K562 (cell line): ENCODE results near the gene TRIM37.

ENCODE experiments used
- DDX20 ChIP-seq: fragments of 450-650 bp; IDR thresholded peaks from 2 replicates; pipeline ENCODE4 v1.6.1; 2016; ENCODE audit warnings: missing genetic modification characterization, low read depth, mild to moderate bottlenecking, missing compliant biosample characterization, moderate library complexity
- MAFK ChIP-seq: IDR thresholded peaks from 2 replicates; pipeline ENCODE4 v1.6.1; 2011; ENCODE audit warnings: low read length, improper control_type of control experiment
- MLX ChIP-seq, 2 experiments: fragments of 450-650 bp in 1 of 2; sonication (generic) in 1 of 2; formaldehyde crosslinking; conservative IDR thresholded peaks; 2 replicates each; pipeline versions ENCODE4 v1.4.0 to v1.8.1; 2020 to 2022; ENCODE audit warnings: mild to moderate bottlenecking in 1 of 2, missing genetic modification reagents in 1 of 2
- NCOA1 ChIP-seq: fragments of 450-650 bp; IDR thresholded peaks from 2 replicates; pipeline ENCODE4 v1.6.1; 2016; ENCODE audit warnings: low read depth
- PRPF4 ChIP-seq: fragments of 200-400 bp; formaldehyde crosslinking; IDR thresholded peaks from one replicate; pipeline ENCODE4 v1.6.1; 2017; ENCODE audit warnings: low read length, low read depth, mild to moderate bottlenecking; ENCODE audit not compliant: insufficient read depth, poor library complexity, severe bottlenecking
- SMAD3 ChIP-seq: fragments of 450-650 bp; formaldehyde crosslinking; conservative IDR thresholded peaks from 2 replicates; pipeline ENCODE4 v1.4.0; 2020; ENCODE audit warnings: mild to moderate bottlenecking
- SMC3 ChIP-seq: conservative IDR thresholded peaks from 2 replicates; pipeline ENCODE4 v1.6.1; 2011; ENCODE audit warnings: low read depth, low read length, improper control_type of control experiment; ENCODE audit not compliant: insufficient read depth
- SRSF9 ChIP-seq: fragments of 200-400 bp; formaldehyde crosslinking; IDR thresholded peaks from 2 replicates; pipeline ENCODE4 v1.6.1; 2017; ENCODE audit warnings: low read depth, low read length, borderline replicate concordance
- ZNF24 ChIP-seq: fragments of 450-650 bp; IDR thresholded peaks from 2 replicates; pipeline ENCODE4 v1.6.1; 2016
- TF ChIP-seq, protein P1 (sequence below): fragments of 250-450 bp; sonication (Bioruptor Pico); IDR thresholded peaks from 2 replicates; pipeline ENCODE4 v1.5.0; 2021; ENCODE audit warnings: mild to moderate bottlenecking, borderline replicate concordance

- TF ChIP-seq DDX20 (no peak), NCOA1 (no peak), SMAD3 (CRISPR knock-in tag) (no peak), ZNF24 (no peak), MLX (CRISPR knock-in tag; conservative IDR thresholded peaks at IDR 0.05) (no peak), PRPF4 (no peak), SRSF9 (no peak), SMC3 (no peak), MAFK (no peak)
- TF ChIP-seq, protein P1, sequence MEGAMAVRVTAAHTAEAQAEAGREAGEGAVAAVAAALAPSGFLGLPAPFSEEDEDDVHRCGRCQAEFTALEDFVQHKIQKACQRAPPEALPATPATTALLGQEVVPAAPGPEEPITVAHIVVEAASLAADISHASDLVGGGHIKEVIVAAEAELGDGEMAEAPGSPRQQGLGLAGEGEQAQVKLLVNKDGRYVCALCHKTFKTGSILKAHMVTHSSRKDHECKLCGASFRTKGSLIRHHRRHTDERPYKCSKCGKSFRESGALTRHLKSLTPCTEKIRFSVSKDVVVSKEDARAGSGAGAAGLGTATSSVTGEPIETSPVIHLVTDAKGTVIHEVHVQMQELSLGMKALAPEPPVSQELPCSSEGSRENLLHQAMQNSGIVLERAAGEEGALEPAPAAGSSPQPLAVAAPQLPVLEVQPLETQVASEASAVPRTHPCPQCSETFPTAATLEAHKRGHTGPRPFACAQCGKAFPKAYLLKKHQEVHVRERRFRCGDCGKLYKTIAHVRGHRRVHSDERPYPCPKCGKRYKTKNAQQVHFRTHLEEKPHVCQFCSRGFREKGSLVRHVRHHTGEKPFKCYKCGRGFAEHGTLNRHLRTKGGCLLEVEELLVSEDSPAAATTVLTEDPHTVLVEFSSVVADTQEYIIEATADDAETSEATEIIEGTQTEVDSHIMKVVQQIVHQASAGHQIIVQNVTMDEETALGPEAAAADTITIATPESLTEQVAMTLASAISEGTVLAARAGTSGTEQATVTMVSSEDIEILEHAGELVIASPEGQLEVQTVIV (CRISPR knock-in tag) = no peak
Measured at GRCh38 chr17:59111539-59111938, 4.9 kb upstream of the TRIM37 start.
